ENCODE results near the gene PLEKHJ1. TPM values are rescaled to one million over a fixed set of nuclear protein-coding genes. Genes with fewer than 3 reads are reported as not detected.
A peak's percentile ranks its signal among the peaks of the same experiment; 100 is the strongest.

Gene PLEKHJ1
- total RNA-seq, 1 experiment from 2014 or later: 119 TPM

- Mint-ChIP-seq H3K36me3 (ENCODE audit: insufficient read depth, unreplicated experiment) (peaks cover 82% of the 10 kb centered on the region), H3K4me3 (ENCODE audit: unreplicated experiment) (peak overlapping the region; percentile 84), H3K4me1 (ENCODE audit: low read depth, unreplicated experiment) (peaks cover 19% of the 10 kb centered on the region), H3K9me3 (ENCODE audit: unreplicated experiment) (no peaks in the 10 kb centered on the region), H3K27ac (ENCODE audit: unreplicated experiment) (peak overlapping the region; percentile 94), H3K27me3 (ENCODE audit: insufficient read depth, unreplicated experiment) (no peaks in the 10 kb centered on the region)
- TSS peak; percentile 43 for BruUV-seq (replicated peaks)
- no peak for DNase-seq
- POLR2A ChIA-PET: interaction anchor here (1.0 kb wide), 1 partner anchor 68 kb away, joined by 7 read pairs; no protein-coding TSS in a partner anchor
- CTCF ChIA-PET: interaction anchor here (0.6 kb wide), 1 partner anchor 216 kb away, joined by 3 read pairs; no protein-coding TSS in a partner anchor
- H3K36me3 ChIP-seq (ENCODE audit: control insufficient read depth, insufficient read depth, low read length): no peaks in the 10 kb centered on the region
- intact Hi-C loops (cut with micrococcal nuclease; ENCODE audit: unreplicated experiment): loop anchor here (2.0 to 5.0 kb wide), 3 partner anchors 32 to 80 kb away; no protein-coding TSS in a partner anchor
- no peak for TF ChIP-seq CTCF (IDR thresholded peaks at IDR 0.05; ENCODE audit: insufficient read depth in 1 of 2, low read depth in 1 of 2, low read length in 1 of 2, severe bottlenecking in 1 of 2, unreplicated experiment in 1 of 2)
- H3K27me3 ChIP-seq (replicated peaks; ENCODE audit: control insufficient read depth, insufficient read depth, low read length): no peaks in the 10 kb centered on the region
- peaks cover 34% of the 10 kb centered on the region for H3K4me1 ChIP-seq
- H3K4me3 ChIP-seq (ENCODE audit: low read depth, low read length): peak overlapping the region; percentile 65
- H3K9me3 ChIP-seq: no peaks in the 10 kb centered on the region
Observed at GRCh38 chr19:2237051-2237868, 1.1 kb upstream of the PLEKHJ1 start.

DNA sequence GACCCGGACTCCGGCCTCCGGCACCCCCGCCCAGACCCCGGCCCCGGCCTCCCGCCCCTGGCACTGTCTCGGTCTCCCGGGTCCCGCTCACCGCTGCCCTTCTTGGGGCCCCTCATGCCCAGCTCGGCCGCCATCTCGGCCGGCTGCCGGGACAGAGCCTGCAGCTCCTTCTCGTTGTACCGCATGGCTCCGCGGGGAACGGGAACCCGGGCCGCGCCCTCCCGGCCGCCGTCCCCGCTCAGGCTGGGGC is 140 bp downstream of the PLEKHJ1 start:
- peaks cover 17% of the 10 kb centered on the region for H3K4me1 Mint-ChIP-seq (ENCODE audit: low read depth, unreplicated experiment)
- no peaks in the 10 kb centered on the region for H3K9me3 Mint-ChIP-seq (ENCODE audit: unreplicated experiment)
- no peak for TF ChIP-seq CTCF (IDR thresholded peaks at IDR 0.05; ENCODE audit: insufficient read depth in 1 of 2, low read depth in 1 of 2, low read length in 1 of 2, severe bottlenecking in 1 of 2, unreplicated experiment in 1 of 2)
- ChIA-PET POLR2A (interaction anchor here (0.6 to 0.7 kb wide), 2 partner anchors 92 to 192 kb away, joined by 3 to 5 read pairs; partner anchors contain the start of gene LSM7), CTCF (interaction anchor here (0.5 to 1.0 kb wide), 8 partner anchors 23 to 221 kb away, joined by 3 to 5 read pairs (median 4); partner anchors contain the start of gene LMNB2)
- Histone ChIP-seq H3K4me1 (peaks cover 21% of the 10 kb centered on the region), H3K27me3 (replicated peaks; ENCODE audit: control insufficient read depth, insufficient read depth, low read length) (no peaks in the 10 kb centered on the region), H3K36me3 (ENCODE audit: control insufficient read depth, insufficient read depth, low read length) (no peaks in the 10 kb centered on the region), H3K4me3 (ENCODE audit: low read depth, low read length) (peak overlapping the region; percentile 65), H3K9me3 (no peaks in the 10 kb centered on the region)
- intact Hi-C loops (cut with micrococcal nuclease; ENCODE audit: unreplicated experiment): loop anchor here (1.0 to 5.0 kb wide), 5 partner anchors 33 to 191 kb away; partner anchors contain the start of gene TIMM13
- no peak for DNase-seq
- H3K27me3 Mint-ChIP-seq (ENCODE audit: insufficient read depth, unreplicated experiment): no peaks in the 10 kb centered on the region
- H3K4me3 Mint-ChIP-seq (ENCODE audit: unreplicated experiment): peak overlapping the region; percentile 84
- H3K27ac Mint-ChIP-seq (ENCODE audit: unreplicated experiment): peak overlapping the region; percentile 94
- BruUV-seq (replicated peaks): no TSS peak
- peaks cover 85% of the 10 kb centered on the region for H3K36me3 Mint-ChIP-seq (ENCODE audit: insufficient read depth, unreplicated experiment)

- H3K4me3 ChIP-seq (ENCODE audit: low read depth, low read length): peak overlapping the region; percentile 65
- no peaks in the 10 kb centered on the region for H3K27me3 Mint-ChIP-seq (ENCODE audit: insufficient read depth, unreplicated experiment)
- no peaks in the 10 kb centered on the region for H3K9me3 ChIP-seq
- intact Hi-C loops (cut with micrococcal nuclease; ENCODE audit: unreplicated experiment): loop anchor here (1.0 to 5.0 kb wide), 5 partner anchors 33 to 192 kb away; partner anchors contain the start of gene TIMM13
- no TSS peak for BruUV-seq (replicated peaks)
- no peaks in the 10 kb centered on the region for H3K27me3 ChIP-seq (replicated peaks; ENCODE audit: control insufficient read depth, insufficient read depth, low read length)
- H3K4me3 Mint-ChIP-seq (ENCODE audit: unreplicated experiment): peak overlapping the region; percentile 84
- DNase-seq: peak in 1 of 2 experiments; percentile 39
- peaks cover 17% of the 10 kb centered on the region for H3K4me1 Mint-ChIP-seq (ENCODE audit: low read depth, unreplicated experiment)
- H3K4me1 ChIP-seq: peaks cover 17% of the 10 kb centered on the region
- no peaks in the 10 kb centered on the region for H3K36me3 ChIP-seq (ENCODE audit: control insufficient read depth, insufficient read depth, low read length)
- ChIA-PET POLR2A (interaction anchor here (0.6 to 0.7 kb wide), 2 partner anchors 93 to 192 kb away, joined by 3 to 5 read pairs; partner anchors contain the start of gene LSM7), CTCF (interaction anchor here (0.5 to 1.0 kb wide), 8 partner anchors 23 to 221 kb away, joined by 3 to 5 read pairs (median 4); partner anchors contain the start of gene LMNB2)
- TF ChIP-seq CTCF (IDR thresholded peaks at IDR 0.05; ENCODE audit: insufficient read depth in 1 of 2, low read depth in 1 of 2, low read length in 1 of 2, severe bottlenecking in 1 of 2, unreplicated experiment in 1 of 2): no peak
- H3K36me3 Mint-ChIP-seq (ENCODE audit: insufficient read depth, unreplicated experiment): peaks cover 85% of the 10 kb centered on the region
- no peaks in the 10 kb centered on the region for H3K9me3 Mint-ChIP-seq (ENCODE audit: unreplicated experiment)
- H3K27ac Mint-ChIP-seq (ENCODE audit: unreplicated experiment): peak overlapping the region; percentile 95
Observed at GRCh38 chr19:2235381-2236063, 607 bp downstream of the PLEKHJ1 start.

Measured in Caco-2 (cell line).